H1 (cell line): ENCODE results near the gene PDHX. TPM values are rescaled to one million over a fixed set of nuclear protein-coding genes. Genes with fewer than 3 reads are reported as not detected.
A peak's percentile ranks its signal among the peaks of the same experiment; 100 is the strongest.

Source experiments
- microRNA-seq, 2 experiments: library from miRNA; unstranded; fragments of <30 nt; microRNA quantifications; one replicate each; pipeline versions ENCODE4 to v1.2.0, GENCODE V29; 2016 to 2020; ENCODE audit warnings: borderline microRNAs expressed in 2 of 2, borderline number of aligned reads in 2 of 2, borderline replicate concordance in 1 of 2
- polyA plus RNA-seq, 7 experiments: library from polyadenylated mRNA; depleted of rRNA in 3 of 7; stranded (reverse) in 5 of 7; unstranded in 2 of 7; fragments of >200 nt in 5 of 7; fragments of 200-250 nt in 2 of 7; gene quantifications; 1 replicate in 5 of 7; 2 replicates in 1 of 7; 4 replicates in 1 of 7; pipeline versions ENCODE4 v1.2.1 to v1.2.3, GENCODE V29; 2011 to 2013; ENCODE audit warnings: missing spikeins in 2 of 7, mixed read lengths in 2 of 7
- small RNA-seq: library from polyadenylated mRNA; stranded (forward); fragments of <200 nt; extraction: miRNeasy Mini kit (QIAGEN cat#:217004); gene quantifications from one replicate; pipeline ENCODE3, GENCODE V24; 2013; ENCODE audit not compliant: insufficient read depth
- total RNA-seq: library from RNA; stranded (reverse); fragmentation: NEBNext Ultra II Directional; extraction: Animal tissue kit (Norgen Biotek cat#: 25700); gene quantifications from 2 replicates; pipeline ENCODE4 v1.2.1, GENCODE V29; 2021

Gene PDHX
- total and polyA plus RNA-seq, 2 of the 8 experiments (the other 6 are each of a cell fraction or from before 2014, with no cell fraction given) = 12.4 to 51.9 TPM

Small RNA genes lying within 50 kb of the gene (microRNA-seq; reads per million reads assigned to microRNA genes)
- gene MIR1343 = 2.3 to 3.5 reads per million in 2 experiments

Small RNA genes lying within 50 kb of the gene (small RNA-seq; reads per million reads assigned to genes)
- 3.3 reads per million, percentile 42 among the genes with 10 or more reads in this experiment for gene MIR1343

Other genes starting within 250 kb of the PDHX start
- gene APIP, start 239 bp upstream of the PDHX start, total RNA-seq = 25.7 and 25.9 TPM in 2 replicates
- 6.4 and 10.4 TPM in 2 replicates for gene APIP, start 239 bp upstream of the PDHX start, polyA plus RNA-seq (2011; rRNA removed)
- gene CD44, start 222.6 kb downstream of the PDHX start, total RNA-seq = 11.8 and 13.4 TPM in 2 replicates
- 9.9 and 13.7 TPM in 2 replicates for gene CD44, start 222.6 kb downstream of the PDHX start, polyA plus RNA-seq (2011; rRNA removed)